ENCODE measurements around the gene ZNF283.
"Not testable (repeated sequence)": the region's sequence is repeated elsewhere in the genome, so short reads cannot be mapped to it uniquely, and the experiment has no call there.

ZNF283 gene

GRCh38 chr19:43799502-43800142, 27.5 kb upstream of the ZNF283 start:
- TF ChIP-seq CTCF (IDR thresholded peaks at IDR 0.05; ENCODE audit: borderline replicate concordance, insufficient read depth, low read depth, low read length), result no peak
- H3K4me3 ChIP-seq (ENCODE audit: low read depth, low read length), result no peak overlapping the region

GRCh38 chr19:43802216-43802951, 24.7 kb upstream of the ZNF283 start, which contains the start of gene LYPD5:
TSS of gene LYPD5 (minus strand) at chr19:43802447. CDS start at chr19:43802380, 67 bp downstream.
- TF ChIP-seq CTCF (IDR thresholded peaks at IDR 0.05; ENCODE audit: borderline replicate concordance, insufficient read depth, low read depth, low read length), result no peak
- H3K4me3 ChIP-seq (ENCODE audit: low read depth, low read length), result no peak within 1 kb of the TSS

- TF ChIP-seq CTCF (IDR thresholded peaks at IDR 0.05; ENCODE audit: borderline replicate concordance, insufficient read depth, low read depth, low read length), result no peak
- no peak overlapping the region for H3K4me3 ChIP-seq (ENCODE audit: low read depth, low read length)
Observed at GRCh38 chr19:43804432-43804831, 22.7 kb upstream of the ZNF283 start.

GRCh38 chr19:43806401-43806800, 20.7 kb upstream of the ZNF283 start:
- H3K4me3 ChIP-seq (ENCODE audit: low read depth, low read length), result not testable (repeated sequence)

- no peak for TF ChIP-seq CTCF (IDR thresholded peaks at IDR 0.05; ENCODE audit: borderline replicate concordance, insufficient read depth, low read depth, low read length)
- no peak overlapping the region for H3K4me3 ChIP-seq (ENCODE audit: low read depth, low read length)
Observed at GRCh38 chr19:43806848-43807247, 20.3 kb upstream of the ZNF283 start.

GRCh38 chr19:43807651-43808050, 19.5 kb upstream of the ZNF283 start:
- no peak for TF ChIP-seq CTCF (IDR thresholded peaks at IDR 0.05; ENCODE audit: borderline replicate concordance, insufficient read depth, low read depth, low read length)
- no peak overlapping the region for H3K4me3 ChIP-seq (ENCODE audit: low read depth, low read length)

- H3K4me3 ChIP-seq (ENCODE audit: low read depth, low read length), result no peak overlapping the region
- TF ChIP-seq CTCF (IDR thresholded peaks at IDR 0.05; ENCODE audit: borderline replicate concordance, insufficient read depth, low read depth, low read length), result peak; percentile 35; the same call in 1 of the 2 replicates
Observed at GRCh38 chr19:43809762-43810696, 17.1 kb upstream of the ZNF283 start.

Measured in GM12875 (cell line).